Panc1 (cell line): ENCODE data around the gene CA10. TPM values are rescaled to one million over a fixed set of nuclear protein-coding genes. Genes with fewer than 3 reads are reported as not detected.

Source experiments
- ATAC-seq: fragments of 200-7000 bp; cut with Tn5 transposase; 2 replicates; pipeline ENCODE4 v1.9.1; 2020; ENCODE audit warnings: mild to moderate bottlenecking, moderate library complexity
- BruUV-seq: library from RNA; stranded (reverse); fragments of 400-500 nt; replicated peaks from 2 replicates; lab custom pipeline; 2021; lab: Mats Ljungman, UMichigan
- CTCF ChIA-PET: fragments of 300-600 bp; sonication (Branson Sonifier 250); formaldehyde crosslinking; loops from one replicate; lab custom pipeline; 2022; ENCODE audit warnings: antibody characterized with exemption; lab: Charles Lee
- POLR2A ChIA-PET: fragments of 300-600 bp; sonication (Branson Sonifier 250); formaldehyde crosslinking; loops from one replicate; lab custom pipeline; 2022; ENCODE audit warnings: antibody characterized with exemption; lab: Charles Lee
- DNase-seq: peaks from one replicate; pipeline ENCODE4 v3.0.0-alpha.2; 2010; ENCODE audit warnings: low read depth, low spot score
- H3K27ac ChIP-seq: 2 replicates; pipeline ENCODE4 v1.5.1; 2011; ENCODE audit warnings: mild to moderate bottlenecking, low read length, inconsistent platforms
- H3K27me3 ChIP-seq: fragments of 200-500 bp; sonication (Bioruptor generic); 2 replicates; pipeline ENCODE4 v1.6.0; 2014; ENCODE audit warnings: low read length, inconsistent platforms; ENCODE audit not compliant: control insufficient read depth, insufficient read depth
- H3K36me3 ChIP-seq: fragments of 200-500 bp; sonication (Bioruptor generic); 2 replicates; pipeline ENCODE4 v1.5.1; 2014; ENCODE audit warnings: inconsistent platforms, mild to moderate bottlenecking, low read length, moderate library complexity; ENCODE audit not compliant: control insufficient read depth, insufficient read depth
- H3K4me1 ChIP-seq: 2 replicates; pipeline ENCODE4 v1.5.1; 2011; ENCODE audit warnings: inconsistent platforms, mild to moderate bottlenecking, low read length, moderate library complexity; ENCODE audit not compliant: control insufficient read depth, insufficient read depth
- H3K4me3 ChIP-seq, 2 experiments: 2 replicates each; pipeline ENCODE4 v1.5.1; 2011 to 2012; ENCODE audit warnings: low read depth in 2 of 2, low read length in 2 of 2, mild to moderate bottlenecking in 2 of 2, inconsistent platforms in 1 of 2, moderate library complexity in 1 of 2
- H3K9me3 ChIP-seq: fragments of 200-500 bp; sonication (Bioruptor generic); 2 replicates; pipeline ENCODE4 v1.5.1; 2014; ENCODE audit warnings: low read depth, mild to moderate bottlenecking, inconsistent platforms, low read length, moderate library complexity; ENCODE audit not compliant: control insufficient read depth, insufficient read depth
- POLR2AphosphoS5 ChIP-seq: IDR thresholded peaks from 2 replicates; pipeline ENCODE4 v1.6.1; 2012; ENCODE audit warnings: mild to moderate bottlenecking, low read depth, low read length, moderate library complexity
- SIN3A ChIP-seq: IDR thresholded peaks from 2 replicates; pipeline ENCODE4 v1.6.1; 2012; ENCODE audit warnings: low read depth, mild to moderate bottlenecking, low read length, moderate library complexity, borderline replicate concordance; ENCODE audit not compliant: insufficient read depth
- TCF7L2 ChIP-seq: IDR thresholded peaks from 2 replicates; pipeline ENCODE4 v1.6.1; 2011; ENCODE audit warnings: mild to moderate bottlenecking, low read depth, low read length, inconsistent platforms
- in situ Hi-C: cut with HindIII; loops from 2 replicates; pipeline ENCODE4 v1.10.0; 2016; ENCODE audit warnings: low sequenced_read_pairs, low pct_unique_long_range_greater_than_20kb
- intact Hi-C: fragments of 100-400 bp; cut with micrococcal nuclease; formaldehyde crosslinking; loops from one replicate; pipeline ENCODE4 v1.10.0; 2022; ENCODE audit not compliant: unreplicated experiment
- total RNA-seq: library from RNA; stranded (reverse); gene quantifications from one replicate; pipeline ENCODE4 v1.2.1, GENCODE V29; 2021; ENCODE audit not compliant: unreplicated experiment
- TF ChIP-seq, protein P1 (sequence below), 2 experiments: IDR thresholded peaks; 2 replicates each; pipeline ENCODE4 v1.6.1; 2011 to 2012; ENCODE audit warnings: low read depth in 2 of 2, control low read depth in 1 of 2, low read length in 1 of 2, mild to moderate bottlenecking in 1 of 2, moderate library complexity in 1 of 2; ENCODE audit not compliant: insufficient read depth in 1 of 2
- TF ChIP-seq, protein P2 (sequence below): fragments of 450-650 bp; IDR thresholded peaks from 2 replicates; pipeline ENCODE4 v1.5.1; 2017; ENCODE audit warnings: mild to moderate bottlenecking

The CA10 gene
- total RNA-seq, 1 experiment from 2014 or later = not detected

DNA sequence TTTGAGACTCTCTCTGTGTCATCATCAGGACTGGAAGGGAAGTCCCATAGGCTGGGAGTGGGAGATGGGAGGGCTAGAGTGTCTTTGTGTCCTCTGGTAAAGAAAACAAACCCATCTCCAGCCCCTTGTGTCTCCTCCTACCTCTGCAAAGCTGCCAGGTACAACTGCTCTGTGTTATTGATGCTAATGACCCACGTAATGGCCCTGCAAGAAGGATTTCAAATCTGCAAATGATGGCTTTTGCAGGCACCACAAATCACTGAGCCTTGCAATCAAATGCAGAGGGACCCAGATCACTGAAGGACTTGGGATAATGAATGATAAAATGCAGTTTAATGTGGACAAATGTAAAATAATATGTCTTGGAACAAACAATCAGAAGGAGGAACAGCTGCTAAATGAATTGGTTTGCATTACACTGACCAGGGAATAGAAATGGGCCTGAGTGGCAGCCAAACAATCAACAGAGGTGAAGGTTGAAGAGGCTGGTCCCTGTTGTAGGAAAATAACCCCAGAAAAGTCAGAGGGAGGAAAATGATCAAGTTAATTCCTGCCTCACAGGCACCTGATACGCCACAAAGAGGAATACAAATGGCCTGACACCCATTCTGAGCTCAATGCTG lies 473.1 kb downstream of the CA10 start:
- BruUV-seq = no TSS peak
- ATAC-seq (no peak), DNase-seq (no peak)
- no peaks in the 10 kb centered on the region for H3K9me3 ChIP-seq
- ChIA-PET CTCF (no interaction called here), POLR2A (no interaction called here)
- H3K27me3 ChIP-seq = peaks cover 7% of the 10 kb centered on the region
- in situ Hi-C loops = no loop called here
- no peak overlapping the region for H3K27ac ChIP-seq
- H3K4me1 ChIP-seq = no peaks in the 10 kb centered on the region
- H3K36me3 ChIP-seq = no peaks in the 10 kb centered on the region
- H3K4me3 ChIP-seq = no peak overlapping the region
- intact Hi-C loops = no loop called here
- no peak for TF ChIP-seq SIN3A
- TF ChIP-seq TCF7L2 = no peak
- TF ChIP-seq, protein P1, sequence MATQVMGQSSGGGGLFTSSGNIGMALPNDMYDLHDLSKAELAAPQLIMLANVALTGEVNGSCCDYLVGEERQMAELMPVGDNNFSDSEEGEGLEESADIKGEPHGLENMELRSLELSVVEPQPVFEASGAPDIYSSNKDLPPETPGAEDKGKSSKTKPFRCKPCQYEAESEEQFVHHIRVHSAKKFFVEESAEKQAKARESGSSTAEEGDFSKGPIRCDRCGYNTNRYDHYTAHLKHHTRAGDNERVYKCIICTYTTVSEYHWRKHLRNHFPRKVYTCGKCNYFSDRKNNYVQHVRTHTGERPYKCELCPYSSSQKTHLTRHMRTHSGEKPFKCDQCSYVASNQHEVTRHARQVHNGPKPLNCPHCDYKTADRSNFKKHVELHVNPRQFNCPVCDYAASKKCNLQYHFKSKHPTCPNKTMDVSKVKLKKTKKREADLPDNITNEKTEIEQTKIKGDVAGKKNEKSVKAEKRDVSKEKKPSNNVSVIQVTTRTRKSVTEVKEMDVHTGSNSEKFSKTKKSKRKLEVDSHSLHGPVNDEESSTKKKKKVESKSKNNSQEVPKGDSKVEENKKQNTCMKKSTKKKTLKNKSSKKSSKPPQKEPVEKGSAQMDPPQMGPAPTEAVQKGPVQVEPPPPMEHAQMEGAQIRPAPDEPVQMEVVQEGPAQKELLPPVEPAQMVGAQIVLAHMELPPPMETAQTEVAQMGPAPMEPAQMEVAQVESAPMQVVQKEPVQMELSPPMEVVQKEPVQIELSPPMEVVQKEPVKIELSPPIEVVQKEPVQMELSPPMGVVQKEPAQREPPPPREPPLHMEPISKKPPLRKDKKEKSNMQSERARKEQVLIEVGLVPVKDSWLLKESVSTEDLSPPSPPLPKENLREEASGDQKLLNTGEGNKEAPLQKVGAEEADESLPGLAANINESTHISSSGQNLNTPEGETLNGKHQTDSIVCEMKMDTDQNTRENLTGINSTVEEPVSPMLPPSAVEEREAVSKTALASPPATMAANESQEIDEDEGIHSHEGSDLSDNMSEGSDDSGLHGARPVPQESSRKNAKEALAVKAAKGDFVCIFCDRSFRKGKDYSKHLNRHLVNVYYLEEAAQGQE (IDR thresholded peaks at IDR 0.05; ENCODE audit: insufficient read depth in 1 of 2, low read depth in 2 of 2, low read length in 1 of 2) = no peak

DNA sequence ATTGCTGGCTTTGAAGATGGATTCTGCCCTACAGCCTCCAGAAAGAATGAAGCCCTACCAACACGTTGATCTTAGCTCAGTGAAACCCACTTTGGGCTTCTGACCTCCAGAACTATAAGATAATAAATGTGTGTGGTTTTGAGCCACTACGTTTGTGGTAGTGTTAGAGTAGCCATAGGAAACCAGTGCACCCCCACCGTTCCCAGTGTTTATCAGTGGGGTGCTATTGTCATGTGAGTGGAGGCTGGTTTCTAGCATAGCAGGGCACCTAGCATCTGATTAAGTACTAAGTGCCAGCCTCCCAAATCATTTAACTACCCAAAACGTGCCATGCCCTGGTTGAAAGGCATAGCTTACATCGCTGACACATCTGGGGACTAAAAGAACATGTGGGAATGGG lies 474.3 kb downstream of the CA10 start:
- no TSS peak for BruUV-seq
- H3K27ac ChIP-seq = no peak overlapping the region
- in situ Hi-C loops (no loop called here), intact Hi-C loops (no loop called here)
- TF ChIP-seq SIN3A = no peak
- TF ChIP-seq, protein P1 (IDR thresholded peaks at IDR 0.05; ENCODE audit: insufficient read depth in 1 of 2, low read depth in 2 of 2, low read length in 1 of 2) = no peak
- no peak for TF ChIP-seq TCF7L2
- no peak for TF ChIP-seq POLR2AphosphoS5
- TF ChIP-seq, protein P2, sequence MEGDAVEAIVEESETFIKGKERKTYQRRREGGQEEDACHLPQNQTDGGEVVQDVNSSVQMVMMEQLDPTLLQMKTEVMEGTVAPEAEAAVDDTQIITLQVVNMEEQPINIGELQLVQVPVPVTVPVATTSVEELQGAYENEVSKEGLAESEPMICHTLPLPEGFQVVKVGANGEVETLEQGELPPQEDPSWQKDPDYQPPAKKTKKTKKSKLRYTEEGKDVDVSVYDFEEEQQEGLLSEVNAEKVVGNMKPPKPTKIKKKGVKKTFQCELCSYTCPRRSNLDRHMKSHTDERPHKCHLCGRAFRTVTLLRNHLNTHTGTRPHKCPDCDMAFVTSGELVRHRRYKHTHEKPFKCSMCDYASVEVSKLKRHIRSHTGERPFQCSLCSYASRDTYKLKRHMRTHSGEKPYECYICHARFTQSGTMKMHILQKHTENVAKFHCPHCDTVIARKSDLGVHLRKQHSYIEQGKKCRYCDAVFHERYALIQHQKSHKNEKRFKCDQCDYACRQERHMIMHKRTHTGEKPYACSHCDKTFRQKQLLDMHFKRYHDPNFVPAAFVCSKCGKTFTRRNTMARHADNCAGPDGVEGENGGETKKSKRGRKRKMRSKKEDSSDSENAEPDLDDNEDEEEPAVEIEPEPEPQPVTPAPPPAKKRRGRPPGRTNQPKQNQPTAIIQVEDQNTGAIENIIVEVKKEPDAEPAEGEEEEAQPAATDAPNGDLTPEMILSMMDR = no peak
- H3K27me3 ChIP-seq = peaks cover 10% of the 10 kb centered on the region
- DNase-seq (no peak), ATAC-seq (no peak)
- no peak overlapping the region for H3K4me3 ChIP-seq
- POLR2A ChIA-PET = no interaction called here
- no peaks in the 10 kb centered on the region for H3K4me1 ChIP-seq
- CTCF ChIA-PET = no interaction called here
- no peaks in the 10 kb centered on the region for H3K36me3 ChIP-seq
- no peaks in the 10 kb centered on the region for H3K9me3 ChIP-seq
